ENCODE results near the gene PLEKHG5.

DNA sequence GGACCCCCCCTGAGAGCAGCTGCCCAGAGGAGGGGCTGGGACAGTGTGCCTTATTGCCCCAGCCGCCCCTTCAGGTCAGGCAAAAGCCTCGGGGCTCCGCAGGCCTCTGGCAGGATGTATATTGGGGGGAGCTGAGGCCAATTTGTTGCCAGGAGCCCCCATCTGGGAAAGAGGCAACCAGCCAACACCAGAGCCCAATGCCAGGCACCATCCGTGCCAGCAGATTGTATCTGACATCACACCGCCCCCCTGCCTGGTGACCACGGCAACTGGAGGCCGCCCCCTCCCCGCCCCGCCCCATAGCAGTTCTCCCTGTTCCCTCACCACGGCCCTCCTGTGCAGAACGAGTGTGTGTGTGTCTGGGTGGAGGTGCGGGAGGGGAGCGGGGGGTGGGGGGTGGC, 3.6 kb upstream of the PLEKHG5 start:
- TF ChIP-seq, protein P1, sequence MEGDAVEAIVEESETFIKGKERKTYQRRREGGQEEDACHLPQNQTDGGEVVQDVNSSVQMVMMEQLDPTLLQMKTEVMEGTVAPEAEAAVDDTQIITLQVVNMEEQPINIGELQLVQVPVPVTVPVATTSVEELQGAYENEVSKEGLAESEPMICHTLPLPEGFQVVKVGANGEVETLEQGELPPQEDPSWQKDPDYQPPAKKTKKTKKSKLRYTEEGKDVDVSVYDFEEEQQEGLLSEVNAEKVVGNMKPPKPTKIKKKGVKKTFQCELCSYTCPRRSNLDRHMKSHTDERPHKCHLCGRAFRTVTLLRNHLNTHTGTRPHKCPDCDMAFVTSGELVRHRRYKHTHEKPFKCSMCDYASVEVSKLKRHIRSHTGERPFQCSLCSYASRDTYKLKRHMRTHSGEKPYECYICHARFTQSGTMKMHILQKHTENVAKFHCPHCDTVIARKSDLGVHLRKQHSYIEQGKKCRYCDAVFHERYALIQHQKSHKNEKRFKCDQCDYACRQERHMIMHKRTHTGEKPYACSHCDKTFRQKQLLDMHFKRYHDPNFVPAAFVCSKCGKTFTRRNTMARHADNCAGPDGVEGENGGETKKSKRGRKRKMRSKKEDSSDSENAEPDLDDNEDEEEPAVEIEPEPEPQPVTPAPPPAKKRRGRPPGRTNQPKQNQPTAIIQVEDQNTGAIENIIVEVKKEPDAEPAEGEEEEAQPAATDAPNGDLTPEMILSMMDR (IDR thresholded peaks at IDR 0.05; ENCODE audit: low read depth, low read length, missing input control): no peak
- TF ChIP-seq, protein P2, sequence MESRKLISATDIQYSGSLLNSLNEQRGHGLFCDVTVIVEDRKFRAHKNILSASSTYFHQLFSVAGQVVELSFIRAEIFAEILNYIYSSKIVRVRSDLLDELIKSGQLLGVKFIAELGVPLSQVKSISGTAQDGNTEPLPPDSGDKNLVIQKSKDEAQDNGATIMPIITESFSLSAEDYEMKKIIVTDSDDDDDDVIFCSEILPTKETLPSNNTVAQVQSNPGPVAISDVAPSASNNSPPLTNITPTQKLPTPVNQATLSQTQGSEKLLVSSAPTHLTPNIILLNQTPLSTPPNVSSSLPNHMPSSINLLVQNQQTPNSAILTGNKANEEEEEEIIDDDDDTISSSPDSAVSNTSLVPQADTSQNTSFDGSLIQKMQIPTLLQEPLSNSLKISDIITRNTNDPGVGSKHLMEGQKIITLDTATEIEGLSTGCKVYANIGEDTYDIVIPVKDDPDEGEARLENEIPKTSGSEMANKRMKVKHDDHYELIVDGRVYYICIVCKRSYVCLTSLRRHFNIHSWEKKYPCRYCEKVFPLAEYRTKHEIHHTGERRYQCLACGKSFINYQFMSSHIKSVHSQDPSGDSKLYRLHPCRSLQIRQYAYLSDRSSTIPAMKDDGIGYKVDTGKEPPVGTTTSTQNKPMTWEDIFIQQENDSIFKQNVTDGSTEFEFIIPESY (IDR thresholded peaks at IDR 0.05): no peak
- TF ChIP-seq SP1 (IDR thresholded peaks at IDR 0.05) (no peak), YY1 (IDR thresholded peaks at IDR 0.05) (no peak), JUND (IDR thresholded peaks at IDR 0.05) (no peak), GABPA (IDR thresholded peaks at IDR 0.05 in 1 of 2, conservative IDR thresholded peaks at IDR 0.05 in 1 of 2) (no peak), RAD21 (IDR thresholded peaks at IDR 0.05) (no peak), TAF1 (conservative IDR thresholded peaks at IDR 0.05) (no peak), EGR1 (IDR thresholded peaks at IDR 0.05; ENCODE audit: low read depth in 2 of 2) (no peak), HNF4A (conservative IDR thresholded peaks at IDR 0.05) (no peak)
- TF ChIP-seq, protein P3, sequence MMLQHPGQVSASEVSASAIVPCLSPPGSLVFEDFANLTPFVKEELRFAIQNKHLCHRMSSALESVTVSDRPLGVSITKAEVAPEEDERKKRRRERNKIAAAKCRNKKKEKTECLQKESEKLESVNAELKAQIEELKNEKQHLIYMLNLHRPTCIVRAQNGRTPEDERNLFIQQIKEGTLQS (IDR thresholded peaks at IDR 0.05): no peak
- TF ChIP-seq, protein P4, sequence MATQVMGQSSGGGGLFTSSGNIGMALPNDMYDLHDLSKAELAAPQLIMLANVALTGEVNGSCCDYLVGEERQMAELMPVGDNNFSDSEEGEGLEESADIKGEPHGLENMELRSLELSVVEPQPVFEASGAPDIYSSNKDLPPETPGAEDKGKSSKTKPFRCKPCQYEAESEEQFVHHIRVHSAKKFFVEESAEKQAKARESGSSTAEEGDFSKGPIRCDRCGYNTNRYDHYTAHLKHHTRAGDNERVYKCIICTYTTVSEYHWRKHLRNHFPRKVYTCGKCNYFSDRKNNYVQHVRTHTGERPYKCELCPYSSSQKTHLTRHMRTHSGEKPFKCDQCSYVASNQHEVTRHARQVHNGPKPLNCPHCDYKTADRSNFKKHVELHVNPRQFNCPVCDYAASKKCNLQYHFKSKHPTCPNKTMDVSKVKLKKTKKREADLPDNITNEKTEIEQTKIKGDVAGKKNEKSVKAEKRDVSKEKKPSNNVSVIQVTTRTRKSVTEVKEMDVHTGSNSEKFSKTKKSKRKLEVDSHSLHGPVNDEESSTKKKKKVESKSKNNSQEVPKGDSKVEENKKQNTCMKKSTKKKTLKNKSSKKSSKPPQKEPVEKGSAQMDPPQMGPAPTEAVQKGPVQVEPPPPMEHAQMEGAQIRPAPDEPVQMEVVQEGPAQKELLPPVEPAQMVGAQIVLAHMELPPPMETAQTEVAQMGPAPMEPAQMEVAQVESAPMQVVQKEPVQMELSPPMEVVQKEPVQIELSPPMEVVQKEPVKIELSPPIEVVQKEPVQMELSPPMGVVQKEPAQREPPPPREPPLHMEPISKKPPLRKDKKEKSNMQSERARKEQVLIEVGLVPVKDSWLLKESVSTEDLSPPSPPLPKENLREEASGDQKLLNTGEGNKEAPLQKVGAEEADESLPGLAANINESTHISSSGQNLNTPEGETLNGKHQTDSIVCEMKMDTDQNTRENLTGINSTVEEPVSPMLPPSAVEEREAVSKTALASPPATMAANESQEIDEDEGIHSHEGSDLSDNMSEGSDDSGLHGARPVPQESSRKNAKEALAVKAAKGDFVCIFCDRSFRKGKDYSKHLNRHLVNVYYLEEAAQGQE (IDR thresholded peaks at IDR 0.05): no peak
- TF ChIP-seq, protein P5, sequence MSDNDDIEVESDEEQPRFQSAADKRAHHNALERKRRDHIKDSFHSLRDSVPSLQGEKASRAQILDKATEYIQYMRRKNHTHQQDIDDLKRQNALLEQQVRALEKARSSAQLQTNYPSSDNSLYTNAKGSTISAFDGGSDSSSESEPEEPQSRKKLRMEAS (IDR thresholded peaks at IDR 0.05): no peak
